K562 (cell line): ENCODE data around the gene GIMAP8. TPM values are rescaled to one million over a fixed set of nuclear protein-coding genes. Genes with fewer than 3 reads are reported as not detected.

ENCODE experiments used
- AFF4 ChIP-seq: sonication (generic); formaldehyde crosslinking; IDR thresholded peaks from 2 replicates; pipeline ENCODE4 v1.8.0; 2023; ENCODE audit warnings: mild to moderate bottlenecking, missing genetic modification reagents
- CEBPB ChIP-seq: fragments of 450-650 bp; IDR thresholded peaks from 2 replicates; pipeline ENCODE4 v1.6.1; 2016; ENCODE audit warnings: missing genetic modification characterization, missing compliant biosample characterization
- EHMT2 ChIP-seq: fragments of 450-650 bp; IDR thresholded peaks from 2 replicates; pipeline ENCODE4 v1.6.1; 2018; ENCODE audit warnings: antibody characterized with exemption
- FOXK2 ChIP-seq, 2 experiments: fragments of 450-650 bp; IDR thresholded peaks in 1 of 2; conservative IDR thresholded peaks in 1 of 2; 2 replicates each; pipeline ENCODE4 v1.6.1; 2016; ENCODE audit warnings: low read depth in 2 of 2, mild to moderate bottlenecking in 1 of 2
- HDGF ChIP-seq: fragments of 450-650 bp; IDR thresholded peaks from 2 replicates; pipeline ENCODE4 v1.6.1; 2016
- KDM4B ChIP-seq, 2 experiments: fragments of 450-650 bp in 1 of 2; sonication (generic) in 1 of 2; IDR thresholded peaks; 2 replicates each; pipeline ENCODE4 v1.6.1; 2016 to 2017; ENCODE audit warnings: borderline replicate concordance in 2 of 2, antibody characterized with exemption in 1 of 2, low read depth in 1 of 2, mild to moderate bottlenecking in 1 of 2
- NR4A1 ChIP-seq, 2 experiments: fragments of 250-450 bp in 1 of 2; fragments of 450-650 bp in 1 of 2; sonication (Bioruptor Pico) in 1 of 2; IDR thresholded peaks; 2 replicates each; pipeline versions ENCODE4 v1.4.0 to v1.6.1; 2016 to 2020; ENCODE audit warnings: mild to moderate bottlenecking in 2 of 2, missing compliant biosample characterization in 1 of 2, missing genetic modification characterization in 1 of 2, moderate library complexity in 1 of 2
- PKNOX1 ChIP-seq: fragments of 450-650 bp; IDR thresholded peaks from 2 replicates; pipeline ENCODE4 v1.6.1; 2016
- SRSF3 ChIP-seq: fragments of 200-400 bp; formaldehyde crosslinking; IDR thresholded peaks from 2 replicates; pipeline ENCODE4 v1.6.1; 2016; ENCODE audit warnings: mild to moderate bottlenecking, low read length, moderate library complexity; ENCODE audit not compliant: insufficient read depth
- TARDBP ChIP-seq: fragments of 450-650 bp; IDR thresholded peaks from 2 replicates; pipeline ENCODE4 v1.6.1; 2016
- ZNF592 ChIP-seq: fragments of 450-650 bp; IDR thresholded peaks from 2 replicates; pipeline ENCODE4 v1.6.1; 2017; ENCODE audit warnings: antibody characterized with exemption, mild to moderate bottlenecking
- ZNF76 ChIP-seq: fragments of 250-450 bp; sonication (Bioruptor Pico); IDR thresholded peaks from 2 replicates; pipeline ENCODE4 v1.4.0; 2020; ENCODE audit warnings: mild to moderate bottlenecking, moderate library complexity, borderline replicate concordance
- polyA plus RNA-seq, 8 experiments: library from polyadenylated mRNA; depleted of rRNA in 4 of 8; stranded (reverse) in 5 of 8; unstranded in 3 of 8; fragments of >200 nt; fragmentation: Nextera tagmentation in 2 of 8; fragmentation: Illumina TruSeq in 1 of 8; extraction: Ambion mirVana in 2 of 8; extraction: Trizol in 1 of 8; gene quantifications; 2 replicates each; pipeline versions ENCODE4 v1.2.1 to v1.2.3, GENCODE V29; 2011 to 2014; ENCODE audit warnings: inconsistent platforms in 1 of 8, missing spikeins in 1 of 8
- total RNA-seq, 7 experiments: library from RNA; depleted of rRNA in 6 of 7; stranded (reverse); fragments of >200 nt in 6 of 7; fragmentation: Illumina TruSeq in 2 of 7; extraction: Trizol in 2 of 7; gene quantifications; 2 replicates each; pipeline versions ENCODE4 v1.2.1 to v1.2.3, GENCODE V29; 2011 to 2021; ENCODE audit warnings: low replicate concordance in 1 of 7

Gene GIMAP8
- total and polyA plus RNA-seq, 9 of the 15 experiments (the other 6 are each of a cell fraction or from before 2014, with no cell fraction given), result not detected

- TF ChIP-seq ZNF592, result peak; percentile 80
- 0 out of 2 replicates have a peak, but pooled peaks have one; percentile 7 for TF ChIP-seq PKNOX1
- TF ChIP-seq ZNF76 (CRISPR knock-in tag), result no peak
- 0 out of 2 replicates have a peak, but pooled peaks have one; percentile 19 for TF ChIP-seq EHMT2
- no peak for TF ChIP-seq NR4A1 (CRISPR knock-in tag; IDR thresholded peaks at IDR 0.05)
- TF ChIP-seq NR4A1 (tag; IDR thresholded peaks at IDR 0.05), result 0 out of 2 replicates have a peak, but pooled peaks have one; percentile 7
- TF ChIP-seq SRSF3, result no peak
- TF ChIP-seq KDM4B (IDR thresholded peaks at IDR 0.05; ENCODE audit: borderline replicate concordance in 2 of 2, low read depth in 1 of 2), result no peak
- 0 out of 4 replicates have a peak, but pooled peaks have one; percentile 11 to 18 for TF ChIP-seq FOXK2 (conservative IDR thresholded peaks at IDR 0.05 in 1 of 2, IDR thresholded peaks at IDR 0.05 in 1 of 2; ENCODE audit: low read depth in 2 of 2)
- TF ChIP-seq TARDBP, result no peak
- peak; percentile 90 for TF ChIP-seq HDGF
- no peak for TF ChIP-seq AFF4
- TF ChIP-seq CEBPB, result no peak
Observed at GRCh38 chr7:150406567-150407421, 43.6 kb upstream of the GIMAP8 start (continued).
